Measurements from ENCODE around the gene MPRIP.

DNA sequence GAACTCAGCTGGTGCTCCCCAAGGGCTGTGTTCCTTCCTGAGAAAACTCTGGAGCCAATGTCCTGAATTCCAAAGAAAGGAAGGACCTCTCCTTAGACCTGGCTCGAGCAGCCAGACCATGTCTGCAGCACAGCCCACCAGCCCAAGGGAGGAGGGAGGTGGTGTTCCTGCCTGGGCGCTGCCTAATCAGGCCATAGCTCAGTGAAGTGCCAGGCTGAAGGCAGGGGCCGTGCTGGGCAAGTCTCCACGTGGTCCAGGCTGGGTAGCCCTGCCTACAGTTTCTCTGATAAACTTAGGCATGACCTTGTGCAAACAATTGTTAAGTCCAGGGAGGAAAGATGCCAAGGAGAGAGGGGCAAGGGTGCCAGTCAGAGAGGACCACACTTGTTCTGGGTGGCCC is 76.8 kb downstream of the MPRIP start:
- TF ChIP-seq, protein P1, sequence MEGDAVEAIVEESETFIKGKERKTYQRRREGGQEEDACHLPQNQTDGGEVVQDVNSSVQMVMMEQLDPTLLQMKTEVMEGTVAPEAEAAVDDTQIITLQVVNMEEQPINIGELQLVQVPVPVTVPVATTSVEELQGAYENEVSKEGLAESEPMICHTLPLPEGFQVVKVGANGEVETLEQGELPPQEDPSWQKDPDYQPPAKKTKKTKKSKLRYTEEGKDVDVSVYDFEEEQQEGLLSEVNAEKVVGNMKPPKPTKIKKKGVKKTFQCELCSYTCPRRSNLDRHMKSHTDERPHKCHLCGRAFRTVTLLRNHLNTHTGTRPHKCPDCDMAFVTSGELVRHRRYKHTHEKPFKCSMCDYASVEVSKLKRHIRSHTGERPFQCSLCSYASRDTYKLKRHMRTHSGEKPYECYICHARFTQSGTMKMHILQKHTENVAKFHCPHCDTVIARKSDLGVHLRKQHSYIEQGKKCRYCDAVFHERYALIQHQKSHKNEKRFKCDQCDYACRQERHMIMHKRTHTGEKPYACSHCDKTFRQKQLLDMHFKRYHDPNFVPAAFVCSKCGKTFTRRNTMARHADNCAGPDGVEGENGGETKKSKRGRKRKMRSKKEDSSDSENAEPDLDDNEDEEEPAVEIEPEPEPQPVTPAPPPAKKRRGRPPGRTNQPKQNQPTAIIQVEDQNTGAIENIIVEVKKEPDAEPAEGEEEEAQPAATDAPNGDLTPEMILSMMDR (IDR thresholded peaks at IDR 0.05), result no peak
- TF ChIP-seq EP300 (IDR thresholded peaks at IDR 0.05) (no peak), POLR2AphosphoS5 (IDR thresholded peaks at IDR 0.05) (peak in 1 of 3 donors; percentile 38)
